GM11168 (cell line): ENCODE measurements around the gene CCDC70.

Experiments used
- in situ Hi-C: fragments of 300-500 bp; cut with MboI; formaldehyde crosslinking; loops from one replicate; pipeline ENCODE4 v1.12.0; 2022; ENCODE audit warnings: low sequenced_read_pairs; ENCODE audit not compliant: unreplicated experiment

The CCDC70 gene

DNA sequence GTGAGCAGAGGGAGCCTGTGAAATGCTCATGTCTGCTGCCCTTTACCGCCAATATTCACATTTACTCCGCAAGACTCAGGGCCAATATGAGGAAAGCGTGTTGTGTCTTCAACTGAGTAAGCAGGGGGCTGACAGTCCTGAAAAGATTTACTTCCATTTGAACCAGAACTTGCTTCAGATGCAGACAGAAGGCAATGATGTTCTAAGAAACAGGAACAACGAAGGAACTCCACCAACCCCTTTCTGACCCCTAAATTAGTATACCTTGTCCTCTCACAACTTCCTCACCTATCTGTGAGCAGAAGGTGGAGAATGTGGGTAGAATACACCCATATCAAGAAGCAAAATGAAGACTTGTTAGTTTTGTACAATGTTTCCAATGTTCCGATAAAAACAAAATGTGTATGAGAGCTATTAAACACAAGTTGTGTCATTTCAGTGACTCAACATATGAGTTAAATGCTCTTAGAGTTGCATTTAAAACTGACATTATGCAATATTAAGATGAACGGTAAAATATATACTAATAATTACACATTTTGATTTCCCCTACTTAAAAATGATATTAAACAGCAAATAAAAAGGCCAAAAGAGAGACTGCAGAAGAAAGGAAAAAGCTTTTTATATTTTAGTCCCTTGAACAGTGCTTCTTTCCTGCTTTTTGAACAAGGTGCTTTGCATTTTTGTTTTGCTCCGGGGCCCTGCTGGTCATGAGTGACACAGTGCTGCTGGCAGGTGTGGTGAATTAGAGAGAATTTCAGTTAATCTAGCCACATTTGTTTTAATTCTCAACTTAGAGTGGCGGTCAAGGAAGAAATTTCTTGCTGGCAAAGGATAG lies 32.8 kb upstream of the CCDC70 start:
- in situ Hi-C loops = no loop called here

- in situ Hi-C loops = no loop called here
Measured at GRCh38 chr13:51829568-51829899, 32.2 kb upstream of the CCDC70 start.

DNA sequence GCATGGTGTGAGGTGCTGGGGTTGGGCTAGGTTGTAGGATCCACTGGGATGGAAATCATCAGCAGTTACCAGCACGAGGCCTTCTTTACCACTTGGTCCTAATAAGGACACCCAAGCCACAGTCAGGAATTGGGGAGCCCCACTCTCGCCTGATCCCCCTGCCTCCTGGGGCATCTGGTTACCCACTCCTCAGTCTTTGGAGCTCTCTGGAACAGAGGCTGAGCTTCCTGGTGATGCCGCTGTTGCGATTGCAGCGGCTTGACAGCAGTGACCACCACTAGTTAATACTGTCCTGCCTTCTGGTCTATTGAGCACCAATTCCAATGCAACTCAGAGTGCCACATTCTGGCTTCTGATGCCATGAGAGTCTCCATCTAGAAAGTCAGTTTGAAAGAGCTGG lies 30.2 kb upstream of the CCDC70 start:
- in situ Hi-C loops = no loop called here

DNA sequence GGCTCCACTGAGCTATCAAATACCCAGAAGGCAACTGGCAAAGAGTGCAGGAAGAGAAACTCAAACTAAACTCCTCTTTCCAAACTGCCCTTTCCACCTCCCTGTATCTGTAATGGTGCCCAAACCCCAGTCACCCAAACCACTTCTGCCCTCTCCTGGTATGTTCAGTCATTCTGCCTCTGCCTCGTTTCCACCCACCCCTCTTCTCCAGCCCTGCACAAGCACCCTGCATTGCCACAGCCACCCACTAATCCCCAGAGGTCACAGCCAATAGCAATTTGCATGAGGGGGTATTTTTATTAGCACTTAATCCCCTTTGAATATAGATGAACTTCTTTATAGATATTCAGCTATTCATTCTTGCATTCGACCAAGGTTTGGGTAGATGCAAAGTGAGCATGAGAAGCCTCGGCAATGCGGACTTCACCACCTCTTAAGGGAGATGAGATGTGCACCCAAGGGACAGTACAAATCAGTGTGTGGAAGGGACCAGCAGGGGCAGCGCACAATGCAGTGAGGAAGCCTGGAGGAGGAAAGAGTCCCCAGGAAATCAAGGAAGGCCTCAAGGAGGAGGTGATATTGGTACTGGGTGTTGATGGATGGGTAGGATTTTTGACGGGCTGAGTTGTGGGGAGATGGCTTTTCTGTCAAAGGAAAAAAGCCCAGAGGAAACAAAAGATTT lies 29.2 kb upstream of the CCDC70 start:
- in situ Hi-C loops = no loop called here

DNA sequence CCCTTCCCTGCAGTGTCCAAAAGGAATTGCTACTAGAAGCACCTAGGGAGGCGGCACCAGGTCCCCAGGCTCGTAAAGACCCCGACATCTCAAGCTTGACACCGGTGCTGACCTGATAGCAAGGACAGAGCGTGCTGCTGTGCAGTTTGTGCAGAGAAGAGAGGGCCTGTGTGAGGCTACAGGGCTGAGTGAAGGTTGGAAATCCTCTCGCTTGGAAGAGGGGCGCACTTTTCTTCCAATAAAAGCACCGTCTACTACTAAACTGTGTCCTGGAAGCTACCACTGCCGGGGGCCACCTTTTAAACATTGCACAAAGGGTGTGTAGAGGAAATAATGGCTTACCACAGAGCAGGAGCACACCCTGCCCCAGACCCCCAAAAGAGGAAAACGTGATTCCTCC lies 27.8 kb upstream of the CCDC70 start:
- in situ Hi-C loops = no loop called here

GRCh38 chr13:51834581-51835171 lies 27.1 kb upstream of the CCDC70 start:
- in situ Hi-C loops = no loop called here

GRCh38 chr13:51837016-51837415 lies 24.8 kb upstream of the CCDC70 start:
- in situ Hi-C loops = no loop called here

GRCh38 chr13:51838240-51838846 lies 23.4 kb upstream of the CCDC70 start:
- in situ Hi-C loops = no loop called here

DNA sequence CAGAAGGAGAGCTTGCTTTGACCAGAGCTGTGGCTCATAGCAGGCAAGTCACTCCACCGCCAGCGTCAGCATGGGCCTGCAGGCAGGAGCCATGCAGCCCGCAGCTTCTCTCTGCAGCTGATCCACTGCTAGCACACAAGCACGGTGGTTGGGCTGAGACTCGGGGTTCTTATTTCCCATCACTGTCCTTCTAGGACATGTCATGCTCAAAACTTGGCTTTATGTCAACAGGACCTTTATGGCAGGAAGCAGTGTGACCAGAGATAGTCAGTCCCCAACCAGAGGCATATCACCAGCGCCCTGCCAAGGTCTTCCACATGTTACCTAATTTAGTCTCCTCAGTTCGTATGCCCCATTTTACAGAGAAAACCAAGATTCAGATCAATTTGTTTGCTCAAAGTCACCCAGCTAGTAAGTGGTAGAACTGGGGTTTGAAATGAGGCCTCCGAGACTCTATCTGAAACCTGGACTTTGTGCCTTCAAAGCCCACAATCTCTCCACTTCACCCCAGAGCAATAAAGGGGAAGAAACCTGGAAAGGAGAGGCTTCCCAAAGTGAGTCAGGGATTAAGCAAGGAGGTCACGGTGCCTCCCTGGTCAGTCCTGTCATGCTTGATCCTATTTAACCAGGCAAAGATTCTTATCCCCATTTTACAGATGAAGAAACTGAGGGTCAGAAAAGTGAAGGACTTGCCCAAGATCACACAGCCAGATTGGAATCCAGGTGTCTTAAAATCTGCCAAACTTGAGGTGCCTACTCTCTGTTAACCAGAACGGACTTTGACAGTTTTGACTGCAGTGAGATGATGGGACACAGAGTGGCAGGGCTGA lies 21.8 kb upstream of the CCDC70 start:
- in situ Hi-C loops = no loop called here

GRCh38 chr13:51840917-51841316 lies 20.9 kb upstream of the CCDC70 start:
- in situ Hi-C loops = no loop called here

GRCh38 chr13:51841732-51842131 lies 20.0 kb upstream of the CCDC70 start:
- in situ Hi-C loops = no loop called here

DNA sequence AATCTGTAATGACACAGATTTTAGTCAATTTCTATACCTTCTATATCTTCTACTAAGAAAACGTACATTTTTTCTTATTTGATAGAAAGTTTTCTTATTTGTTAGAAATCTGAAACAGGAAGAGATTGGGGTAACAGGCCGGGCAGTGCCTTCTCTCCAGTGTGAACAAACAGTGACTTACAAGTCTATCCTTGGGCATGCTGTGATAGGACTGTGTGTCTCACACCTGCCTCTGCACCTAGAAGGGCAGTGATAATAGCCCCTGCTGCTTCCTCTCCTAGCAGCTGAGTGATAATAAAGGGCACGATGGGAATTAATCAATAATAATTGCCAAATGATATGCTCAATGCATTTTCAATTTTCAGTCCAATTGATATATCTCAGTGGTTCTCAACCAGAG lies 18.2 kb upstream of the CCDC70 start:
- in situ Hi-C loops = no loop called here

GRCh38 chr13:51844862-51845573 lies 16.8 kb upstream of the CCDC70 start, which contains the start of gene TMEM272:
TSS of gene TMEM272 (minus strand) at chr13:51845177. CDS start at chr13:51838530, 6,647 bp downstream.
- in situ Hi-C loops = no loop called here

- in situ Hi-C loops = no loop called here
Measured at GRCh38 chr13:51845574-51846318, 16.0 kb upstream of the CCDC70 start.

DNA sequence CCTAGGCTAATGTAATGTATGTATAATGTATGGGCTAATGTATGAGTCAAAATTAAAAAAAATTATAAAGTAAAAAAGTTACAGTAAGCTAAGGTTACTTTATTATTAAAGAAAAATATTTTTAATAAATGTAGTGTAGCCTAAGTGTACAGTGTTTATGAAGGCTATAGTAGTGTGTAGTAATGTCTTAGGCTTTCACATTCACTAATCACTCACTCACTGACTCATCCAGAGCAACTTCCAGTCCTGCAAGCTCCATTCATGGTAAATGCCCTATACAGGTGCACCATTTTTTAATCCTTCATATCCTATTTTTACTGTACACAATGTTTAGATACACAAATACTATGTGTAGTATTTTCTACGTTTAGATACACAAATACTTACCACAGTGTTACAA lies 15.0 kb upstream of the CCDC70 start:
- in situ Hi-C loops = no loop called here

DNA sequence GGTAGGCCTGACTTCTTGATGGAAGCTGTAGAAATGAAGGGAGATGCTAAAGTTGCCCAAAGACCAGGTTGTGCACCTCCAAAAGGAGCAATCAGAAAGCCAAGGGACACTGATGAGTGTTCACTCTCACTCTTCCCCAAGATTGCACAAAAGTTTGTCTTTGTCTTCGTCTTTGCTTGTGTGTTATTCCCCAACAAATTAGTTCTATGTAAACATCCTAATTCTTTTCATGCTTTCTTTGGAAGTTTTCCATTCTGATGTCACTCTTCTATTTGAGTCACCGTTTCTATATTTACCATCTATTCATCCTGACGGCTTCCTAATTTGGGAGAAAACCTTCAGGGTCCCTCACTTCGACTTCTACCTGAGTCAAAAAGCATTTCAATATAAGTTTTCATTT lies 13.1 kb upstream of the CCDC70 start:
- in situ Hi-C loops = no loop called here

DNA sequence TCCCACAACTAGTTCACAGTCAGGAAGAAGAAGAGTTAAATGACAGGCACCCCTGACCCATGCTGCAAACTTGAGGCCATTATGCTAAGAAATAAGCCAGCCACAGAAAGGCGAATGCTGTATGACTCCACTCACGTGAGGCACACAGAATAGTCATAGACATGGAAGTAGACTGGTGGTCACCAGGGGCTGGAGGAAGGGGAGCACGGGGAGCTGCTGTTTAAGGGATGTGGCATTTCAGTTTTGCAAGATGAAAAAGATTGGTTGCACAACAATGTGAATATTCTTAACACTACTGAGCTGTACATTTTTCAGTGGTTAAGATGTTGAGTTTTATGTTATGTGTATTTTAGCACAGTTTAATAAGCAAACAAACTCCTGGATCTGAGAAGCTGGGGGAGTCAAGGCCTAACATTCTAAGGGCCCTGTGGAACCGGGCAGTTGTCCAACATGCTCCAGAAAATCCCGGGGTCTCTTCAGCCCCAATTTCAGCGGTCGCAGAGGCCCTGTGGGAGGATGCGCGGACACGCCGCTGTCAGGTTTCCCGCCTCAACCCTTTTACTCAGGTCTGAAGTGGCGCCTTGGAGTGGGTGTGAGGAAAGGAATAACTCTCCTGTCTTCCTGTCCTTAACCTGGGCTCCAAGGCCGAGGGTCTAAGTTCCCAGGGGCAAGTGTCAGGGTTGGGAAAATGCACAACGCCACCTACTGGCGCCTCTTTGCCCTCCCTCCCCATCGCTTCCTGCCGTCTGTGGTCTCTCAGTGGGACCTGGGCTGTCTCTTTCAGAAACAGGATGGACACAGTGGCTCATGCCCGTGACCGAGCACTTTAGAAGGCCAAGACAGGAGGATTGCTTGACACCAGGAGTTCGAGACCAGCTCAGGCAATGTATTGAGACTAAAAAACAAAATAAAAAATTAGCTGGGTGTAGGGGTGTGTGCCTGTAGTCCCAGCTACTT lies 12.3 kb upstream of the CCDC70 start:
- in situ Hi-C loops = no loop called here
